Measurements from ENCODE around the gene GBP2.
A peak's percentile ranks its signal among the peaks of the same experiment; 100 is the strongest.
"Not testable (repeated sequence)": the region's sequence is repeated elsewhere in the genome, so short reads cannot be mapped to it uniquely, and the experiment has no call there.

The GBP2 gene

GRCh38 chr1:89126602-89127565 is 970 bp upstream of the GBP2 start:
- not testable (repeated sequence) for DNase-seq

- no peak for DNase-seq
Observed at GRCh38 chr1:89125240-89125912, 538 bp downstream of the GBP2 start.

- no peak for DNase-seq
Observed at GRCh38 chr1:89121641-89122040, 4.3 kb downstream of the GBP2 start.

GRCh38 chr1:89114662-89115061 is 11.3 kb downstream of the GBP2 start:
- DNase-seq = no peak

- no peak for DNase-seq
Observed at GRCh38 chr1:89112871-89113613, 12.9 kb downstream of the GBP2 start.

- peak; percentile 4 for DNase-seq
Observed at GRCh38 chr1:89104687-89105086, 21.2 kb downstream of the GBP2 start.

- no peak for DNase-seq
Observed at GRCh38 chr1:89104147-89104546, 21.8 kb downstream of the GBP2 start.

GRCh38 chr1:89102021-89102420 is 23.9 kb downstream of the GBP2 start:
- no peak for DNase-seq

GRCh38 chr1:89100412-89100811 is 25.5 kb downstream of the GBP2 start:
- no peak for DNase-seq

- DNase-seq = no peak
Observed at GRCh38 chr1:89098857-89099256, 27.1 kb downstream of the GBP2 start.

GRCh38 chr1:89095737-89096136 is 30.2 kb downstream of the GBP2 start:
- no peak for DNase-seq

GRCh38 chr1:89089962-89090361 is 36.0 kb downstream of the GBP2 start:
- DNase-seq = no peak

GRCh38 chr1:89088572-89088971 is 37.3 kb downstream of the GBP2 start:
- DNase-seq = no peak

GRCh38 chr1:89087241-89087640 is 38.7 kb downstream of the GBP2 start:
- DNase-seq = no peak

GRCh38 chr1:89085781-89086180 is 40.1 kb downstream of the GBP2 start:
- DNase-seq = peak; percentile 52

- DNase-seq = no peak
Observed at GRCh38 chr1:89081005-89081404, 44.9 kb downstream of the GBP2 start.

- DNase-seq = not testable (repeated sequence)
Observed at GRCh38 chr1:89080068-89080467, 45.8 kb downstream of the GBP2 start.

- not testable (repeated sequence) for DNase-seq
Observed at GRCh38 chr1:89072466-89073065, 53.3 kb downstream of the GBP2 start.

- DNase-seq = no peak
Observed at GRCh38 chr1:89070509-89070908, 55.4 kb downstream of the GBP2 start.

GRCh38 chr1:89069951-89070350 is 56.0 kb downstream of the GBP2 start:
- peak; percentile 12 for DNase-seq

- DNase-seq = no peak
Observed at GRCh38 chr1:89068291-89068690, 57.6 kb downstream of the GBP2 start.

- DNase-seq = peak; percentile 15
Observed at GRCh38 chr1:89065079-89065868, 60.6 kb downstream of the GBP2 start, which contains the start of gene GBP1. Gene GBP1, minus strand, starts transcription at chr1:89065208. Its CDS starts 1,974 bp downstream, at chr1:89063234.

All from RPMI8226 (cell line).